MCF 10A (cell line): ENCODE results near the gene ZNRD2. TPM values are rescaled to one million over a fixed set of nuclear protein-coding genes. Genes with fewer than 3 reads are reported as not detected.

Experiments used
- BruUV-seq: library from RNA; stranded (reverse); fragments of 400-500 nt; replicated peaks from 2 replicates; lab custom pipeline; 2021; lab: Mats Ljungman, UMichigan
- CTCF ChIA-PET: fragments of 300-600 bp; sonication (Branson Sonifier 250); formaldehyde crosslinking; extraction: SDS; loops from one replicate; lab custom pipeline; 2021; ENCODE audit warnings: antibody characterized with exemption, inconsistent platforms; lab: Yijun Ruan, JAX
- POLR2A ChIA-PET: fragments of 300-600, 350-650 bp; sonication (Branson Sonifier 250); formaldehyde crosslinking; extraction: SDS; loops from one replicate; lab custom pipeline; 2020; ENCODE audit warnings: antibody characterized with exemption, inconsistent platforms; lab: Yijun Ruan, JAX
- DNase-seq: peaks from one replicate; pipeline ENCODE4 v3.0.0-alpha.2; 2018; ENCODE audit not compliant: unreplicated experiment
- H3K27ac Mint-ChIP-seq: one replicate; pipeline ENCODE4 v1.8.0; 2022; ENCODE audit warnings: mild to moderate bottlenecking, low read depth, mixed read lengths; ENCODE audit not compliant: unreplicated experiment
- H3K27me3 Mint-ChIP-seq: one replicate; pipeline ENCODE4 v1.8.0; 2022; ENCODE audit warnings: mixed read lengths; ENCODE audit not compliant: insufficient read depth, unreplicated experiment
- H3K36me3 Mint-ChIP-seq: one replicate; pipeline ENCODE4 v1.8.0; 2022; ENCODE audit warnings: mild to moderate bottlenecking, moderate library complexity, mixed read lengths; ENCODE audit not compliant: insufficient read depth, unreplicated experiment
- H3K4me1 Mint-ChIP-seq: one replicate; pipeline ENCODE4 v1.8.0; 2022; ENCODE audit warnings: mixed read lengths; ENCODE audit not compliant: insufficient read depth, unreplicated experiment
- H3K4me3 Mint-ChIP-seq: one replicate; pipeline ENCODE4 v1.8.0; 2022; ENCODE audit warnings: mild to moderate bottlenecking, moderate library complexity, mixed read lengths; ENCODE audit not compliant: unreplicated experiment
- H3K9me3 Mint-ChIP-seq: one replicate; pipeline ENCODE4 v1.8.0; 2022; ENCODE audit warnings: mixed read lengths; ENCODE audit not compliant: unreplicated experiment
- intact Hi-C: fragments of 100-400 bp; cut with micrococcal nuclease; formaldehyde crosslinking; loops from 2 replicates; pipeline ENCODE4 v1.14.1; 2022
- total RNA-seq: library from RNA; stranded (reverse); gene quantifications from 2 replicates; pipeline ENCODE4 v1.2.3, GENCODE V29; 2022
- TF ChIP-seq, protein P1 (sequence below): fragments of 200-600 bp; IDR thresholded peaks from one replicate; pipeline ENCODE4 v1.8.0; 2022; ENCODE audit warnings: antibody characterized with exemption, mild to moderate bottlenecking; ENCODE audit not compliant: unreplicated experiment

ZNRD2 gene
- total RNA-seq, 1 experiment from 2014 or later: 65.4 TPM

DNA sequence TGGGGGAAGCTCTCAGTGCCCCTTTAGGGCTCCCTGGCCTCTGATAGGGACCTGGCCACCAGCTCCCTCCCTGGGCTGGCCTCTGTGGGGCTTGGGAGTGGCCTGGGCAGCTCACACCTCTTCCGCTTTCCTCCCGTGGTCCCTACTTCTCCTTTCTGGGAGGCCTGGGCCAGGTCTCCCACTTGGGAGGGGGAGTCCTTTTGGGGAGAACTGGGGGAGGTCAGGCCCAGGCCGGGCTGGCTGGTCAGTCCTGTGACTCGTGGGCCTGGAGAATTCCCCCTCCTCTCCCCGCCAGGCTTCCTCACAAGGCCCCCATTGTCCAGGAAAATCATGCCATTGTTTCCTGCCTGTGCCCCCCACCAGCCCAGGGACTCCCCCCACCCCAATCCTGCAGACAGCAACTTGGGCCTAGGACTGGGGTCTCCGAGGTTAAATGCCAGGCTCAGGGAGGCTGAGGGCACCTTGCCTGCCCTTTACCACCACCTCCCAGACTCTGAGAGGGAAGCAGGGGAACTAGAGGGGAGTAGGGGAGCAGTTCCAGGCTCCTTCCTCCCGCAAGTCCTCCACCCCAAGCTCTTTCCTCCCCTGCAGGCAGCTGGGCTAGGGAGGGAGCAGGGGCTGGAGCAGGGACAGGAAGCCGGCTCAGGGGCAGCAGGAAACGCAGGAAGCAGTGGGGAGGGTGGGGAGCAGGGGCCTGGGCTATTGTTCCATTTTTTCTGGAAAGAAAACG, 40.9 kb downstream of the ZNRD2 start:
- Mint-ChIP-seq H3K4me3 (no peak overlapping the region), H3K27me3 (no peaks in the 10 kb centered on the region), H3K9me3 (no peaks in the 10 kb centered on the region), H3K36me3 (peaks cover 29% of the 10 kb centered on the region), H3K4me1 (peaks cover 31% of the 10 kb centered on the region), H3K27ac (peak overlapping the region; percentile 77)
- CTCF ChIA-PET: interaction anchor here (1.1 to 1.7 kb wide), 2 partner anchors 17 to 246 kb away, joined by 3 to 7 read pairs; no protein-coding TSS in a partner anchor
- BruUV-seq: no TSS peak
- intact Hi-C loops: no loop called here
- no peak for DNase-seq
- TF ChIP-seq, protein P1, sequence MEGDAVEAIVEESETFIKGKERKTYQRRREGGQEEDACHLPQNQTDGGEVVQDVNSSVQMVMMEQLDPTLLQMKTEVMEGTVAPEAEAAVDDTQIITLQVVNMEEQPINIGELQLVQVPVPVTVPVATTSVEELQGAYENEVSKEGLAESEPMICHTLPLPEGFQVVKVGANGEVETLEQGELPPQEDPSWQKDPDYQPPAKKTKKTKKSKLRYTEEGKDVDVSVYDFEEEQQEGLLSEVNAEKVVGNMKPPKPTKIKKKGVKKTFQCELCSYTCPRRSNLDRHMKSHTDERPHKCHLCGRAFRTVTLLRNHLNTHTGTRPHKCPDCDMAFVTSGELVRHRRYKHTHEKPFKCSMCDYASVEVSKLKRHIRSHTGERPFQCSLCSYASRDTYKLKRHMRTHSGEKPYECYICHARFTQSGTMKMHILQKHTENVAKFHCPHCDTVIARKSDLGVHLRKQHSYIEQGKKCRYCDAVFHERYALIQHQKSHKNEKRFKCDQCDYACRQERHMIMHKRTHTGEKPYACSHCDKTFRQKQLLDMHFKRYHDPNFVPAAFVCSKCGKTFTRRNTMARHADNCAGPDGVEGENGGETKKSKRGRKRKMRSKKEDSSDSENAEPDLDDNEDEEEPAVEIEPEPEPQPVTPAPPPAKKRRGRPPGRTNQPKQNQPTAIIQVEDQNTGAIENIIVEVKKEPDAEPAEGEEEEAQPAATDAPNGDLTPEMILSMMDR: no peak
- POLR2A ChIA-PET: interaction anchor here (0.7 to 6.9 kb wide), 4 partner anchors 19 to 39 kb away, joined by 3 to 103 read pairs (median 33); partner anchors contain the start of genes EHBP1L1, FAM89B and ZNRD2

DNA sequence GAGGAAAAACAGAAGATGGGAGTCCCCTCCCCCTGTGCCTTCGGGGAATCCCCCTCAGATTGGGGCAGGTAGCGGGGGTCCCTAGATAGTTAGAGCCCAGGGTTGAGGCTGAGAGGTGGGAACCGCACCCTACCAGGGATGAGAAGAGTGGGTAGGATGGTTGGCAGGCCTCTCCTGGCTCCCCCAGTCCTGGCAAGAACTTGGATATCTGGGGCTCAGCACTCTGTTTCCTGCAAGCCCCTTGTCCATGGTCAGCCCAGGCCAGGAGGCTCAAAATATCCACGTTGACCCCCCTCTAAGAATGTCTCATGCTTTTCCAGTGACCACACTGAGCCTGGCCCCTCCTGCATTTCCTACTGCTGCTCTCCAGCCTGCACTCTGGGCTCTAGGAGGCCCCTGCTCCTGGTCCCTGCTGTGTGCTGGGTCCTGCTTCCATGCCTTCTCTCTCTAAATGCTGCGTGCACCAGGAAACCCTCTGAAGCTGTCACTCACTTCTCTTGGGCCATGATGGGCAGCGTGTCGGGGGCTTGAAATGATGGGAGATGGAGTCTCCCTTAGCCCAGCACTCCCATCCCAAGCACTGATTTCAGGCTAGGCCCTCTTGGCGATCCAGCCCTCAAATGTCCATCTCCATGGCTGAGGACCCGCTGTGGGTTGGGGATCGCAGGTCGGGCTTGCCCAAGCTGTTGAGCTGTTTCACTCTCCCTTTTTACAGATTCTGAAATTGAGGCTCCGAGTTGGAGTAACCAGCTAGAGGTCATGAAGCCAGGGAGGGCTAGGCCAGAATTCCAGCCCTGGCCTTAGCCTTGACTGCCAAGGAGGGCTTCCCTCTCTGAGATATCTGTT, 41.7 kb downstream of the ZNRD2 start:
- intact Hi-C loops: no loop called here
- Mint-ChIP-seq H3K36me3 (peaks cover 27% of the 10 kb centered on the region), H3K4me3 (peak overlapping the region; percentile 91), H3K27me3 (no peaks in the 10 kb centered on the region), H3K9me3 (no peaks in the 10 kb centered on the region), H3K27ac (peak overlapping the region; percentile 96), H3K4me1 (peaks cover 39% of the 10 kb centered on the region)
- ChIA-PET POLR2A (interaction anchor here (0.7 to 6.9 kb wide), 5 partner anchors 7 to 77 kb away, joined by 3 to 103 read pairs (median 9); partner anchors contain the start of genes EHBP1L1, FAM89B, RELA and ZNRD2), CTCF (interaction anchor here (1.1 to 1.5 kb wide), 4 partner anchors 18 to 245 kb away, joined by 3 to 9 read pairs (median 6); no protein-coding TSS in a partner anchor)
- BruUV-seq: no TSS peak
- TF ChIP-seq, protein P1: no peak
- DNase-seq: no peak

DNA sequence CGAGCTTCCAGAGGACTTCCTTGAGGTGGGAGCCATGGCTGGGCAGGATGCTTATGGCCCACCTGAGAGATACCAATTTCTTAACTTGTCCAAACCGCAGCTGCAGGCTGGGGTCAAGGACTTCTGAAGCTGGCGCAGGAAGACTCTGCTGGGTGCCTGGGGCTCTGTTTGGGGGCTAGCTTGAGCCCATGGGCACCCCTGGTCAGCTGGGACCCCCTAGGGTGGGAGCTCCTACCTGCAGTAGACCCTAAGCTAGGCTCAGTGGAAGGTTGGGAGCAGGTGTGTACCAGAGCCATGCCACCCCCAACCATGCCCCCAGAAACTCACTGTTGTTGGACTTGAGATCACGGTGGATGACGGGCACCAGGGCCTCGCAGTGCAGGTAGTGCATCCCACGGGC, 42.4 kb downstream of the ZNRD2 start:
- H3K36me3 Mint-ChIP-seq: peaks cover 24% of the 10 kb centered on the region
- H3K9me3 Mint-ChIP-seq: no peaks in the 10 kb centered on the region
- DNase-seq: no peak
- BruUV-seq: no TSS peak
- CTCF ChIA-PET: interaction anchor here (1.2 to 1.5 kb wide), 3 partner anchors 19 to 71 kb away, joined by 4 to 9 read pairs (median 7); no protein-coding TSS in a partner anchor
- peaks cover 39% of the 10 kb centered on the region for H3K4me1 Mint-ChIP-seq
- intact Hi-C loops: no loop called here
- TF ChIP-seq, protein P1: no peak
- H3K27me3 Mint-ChIP-seq: no peaks in the 10 kb centered on the region
- peak overlapping the region; percentile 96 for H3K27ac Mint-ChIP-seq
- POLR2A ChIA-PET: interaction anchor here (0.7 to 6.9 kb wide), 8 partner anchors 8 to 245 kb away, joined by 3 to 103 read pairs (median 3); partner anchors contain the start of genes CFL1, EHBP1L1, FAM89B and RELA
- peak overlapping the region; percentile 91 for H3K4me3 Mint-ChIP-seq
